ENCODE measurements around the gene MTA1.

MTA1 gene

DNA sequence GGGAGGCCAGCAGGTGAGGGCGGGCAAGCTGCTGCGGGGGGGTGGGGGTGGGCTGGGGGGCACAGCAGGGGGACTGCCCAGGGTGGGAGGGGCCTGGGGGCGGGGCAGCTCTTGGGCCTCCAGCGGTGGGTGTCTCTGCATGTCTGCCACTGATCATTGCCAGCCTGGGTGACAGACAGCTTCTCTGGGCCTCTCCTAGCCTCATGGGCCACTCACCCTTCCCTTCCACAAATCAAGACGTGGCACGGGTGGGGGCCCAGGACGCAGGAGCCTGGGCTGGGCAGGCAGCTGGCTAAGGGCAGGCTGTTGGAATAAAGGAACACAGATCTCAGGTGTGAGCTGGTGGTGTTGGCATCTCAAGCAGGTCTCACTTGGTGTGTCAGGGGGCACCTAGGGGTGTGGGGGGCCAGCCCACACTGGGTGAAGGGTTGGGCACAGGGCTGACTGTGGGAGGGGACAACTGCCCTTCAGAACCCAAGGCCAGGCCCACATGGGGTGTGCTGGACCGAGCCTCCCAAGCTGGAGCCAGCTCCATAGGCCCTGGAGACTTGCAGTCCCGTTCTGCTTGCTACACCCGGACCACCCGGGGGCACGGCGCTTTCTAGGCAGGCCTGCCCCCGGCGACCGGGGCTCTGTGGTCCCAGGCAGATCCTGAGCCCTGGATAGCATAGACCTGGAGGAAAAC lies 74.4 kb downstream of the MTA1 start:
- H3K27ac ChIP-seq (ENCODE audit: low read depth, low read length, poor library complexity, severe bottlenecking), result no peak overlapping the region
- TF ChIP-seq, protein P1, sequence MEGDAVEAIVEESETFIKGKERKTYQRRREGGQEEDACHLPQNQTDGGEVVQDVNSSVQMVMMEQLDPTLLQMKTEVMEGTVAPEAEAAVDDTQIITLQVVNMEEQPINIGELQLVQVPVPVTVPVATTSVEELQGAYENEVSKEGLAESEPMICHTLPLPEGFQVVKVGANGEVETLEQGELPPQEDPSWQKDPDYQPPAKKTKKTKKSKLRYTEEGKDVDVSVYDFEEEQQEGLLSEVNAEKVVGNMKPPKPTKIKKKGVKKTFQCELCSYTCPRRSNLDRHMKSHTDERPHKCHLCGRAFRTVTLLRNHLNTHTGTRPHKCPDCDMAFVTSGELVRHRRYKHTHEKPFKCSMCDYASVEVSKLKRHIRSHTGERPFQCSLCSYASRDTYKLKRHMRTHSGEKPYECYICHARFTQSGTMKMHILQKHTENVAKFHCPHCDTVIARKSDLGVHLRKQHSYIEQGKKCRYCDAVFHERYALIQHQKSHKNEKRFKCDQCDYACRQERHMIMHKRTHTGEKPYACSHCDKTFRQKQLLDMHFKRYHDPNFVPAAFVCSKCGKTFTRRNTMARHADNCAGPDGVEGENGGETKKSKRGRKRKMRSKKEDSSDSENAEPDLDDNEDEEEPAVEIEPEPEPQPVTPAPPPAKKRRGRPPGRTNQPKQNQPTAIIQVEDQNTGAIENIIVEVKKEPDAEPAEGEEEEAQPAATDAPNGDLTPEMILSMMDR (IDR thresholded peaks at IDR 0.05; ENCODE audit: low read length), result no peak
- no peak for TF ChIP-seq EZH2 (IDR thresholded peaks at IDR 0.05; ENCODE audit: borderline replicate concordance, low read length)
- no peaks in the 10 kb centered on the region for H3K9me3 ChIP-seq (ENCODE audit: low read length)
- no peaks in the 10 kb centered on the region for H4K20me1 ChIP-seq (ENCODE audit: insufficient read depth, low read length)
- H3K79me2 ChIP-seq (ENCODE audit: insufficient read depth, low read length), result no peaks in the 10 kb centered on the region
- H3K36me3 ChIP-seq (ENCODE audit: insufficient read depth, low read length), result peaks cover 8% of the 10 kb centered on the region
- no peak overlapping the region for H3K4me3 ChIP-seq (ENCODE audit: low read depth, low read length, poor library complexity, severe bottlenecking)
- no peak overlapping the region for H3K9ac ChIP-seq (ENCODE audit: low read length)
- no peaks in the 10 kb centered on the region for H3F3A ChIP-seq (ENCODE audit: insufficient read depth, low read length)
- no peaks in the 10 kb centered on the region for H3K27me3 ChIP-seq (ENCODE audit: insufficient read depth, low read length)
- no peaks in the 10 kb centered on the region for H3K9me2 ChIP-seq (ENCODE audit: low read depth, low read length)
- H3K4me2 ChIP-seq (ENCODE audit: low read length), result no peak overlapping the region
- no peak overlapping the region for H2AFZ ChIP-seq (ENCODE audit: low read length)
- H3K4me1 ChIP-seq (ENCODE audit: insufficient read depth, low read length, severe bottlenecking), result peaks cover 13% of the 10 kb centered on the region

DNA sequence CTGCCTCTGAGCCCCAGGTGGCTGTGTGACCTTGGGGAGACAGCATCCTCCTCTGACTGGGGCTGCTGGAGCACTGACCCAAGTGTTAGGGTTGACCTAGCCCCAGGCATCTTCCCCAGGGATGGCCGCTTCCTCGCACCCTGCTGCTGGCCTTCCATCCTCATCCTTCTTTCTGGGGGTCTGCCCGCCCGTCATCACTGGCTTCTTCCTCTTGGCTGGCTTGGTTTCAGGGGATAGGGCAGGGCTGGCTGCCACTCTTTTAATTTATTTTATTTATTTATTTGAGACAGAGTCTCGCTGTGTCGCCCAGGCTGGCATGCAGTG lies 74.9 kb downstream of the MTA1 start:
- peaks cover 8% of the 10 kb centered on the region for H3K4me1 ChIP-seq (ENCODE audit: insufficient read depth, low read length, severe bottlenecking)
- no peaks in the 10 kb centered on the region for H3K9me3 ChIP-seq (ENCODE audit: low read length)
- no peak for TF ChIP-seq EZH2 (IDR thresholded peaks at IDR 0.05; ENCODE audit: borderline replicate concordance, low read length)
- TF ChIP-seq, protein P1 (IDR thresholded peaks at IDR 0.05; ENCODE audit: low read length), result no peak
- no peak overlapping the region for H3K4me2 ChIP-seq (ENCODE audit: low read length)
- no peaks in the 10 kb centered on the region for H3K9me2 ChIP-seq (ENCODE audit: low read depth, low read length)
- H3F3A ChIP-seq (ENCODE audit: insufficient read depth, low read length), result no peaks in the 10 kb centered on the region
- no peaks in the 10 kb centered on the region for H3K79me2 ChIP-seq (ENCODE audit: insufficient read depth, low read length)
- H4K20me1 ChIP-seq (ENCODE audit: insufficient read depth, low read length), result no peaks in the 10 kb centered on the region
- no peak overlapping the region for H3K27ac ChIP-seq (ENCODE audit: low read depth, low read length, poor library complexity, severe bottlenecking)
- no peaks in the 10 kb centered on the region for H3K27me3 ChIP-seq (ENCODE audit: insufficient read depth, low read length)
- H3K36me3 ChIP-seq (ENCODE audit: insufficient read depth, low read length), result peaks cover 10% of the 10 kb centered on the region
- H3K9ac ChIP-seq (ENCODE audit: low read length), result no peak overlapping the region
- no peak overlapping the region for H2AFZ ChIP-seq (ENCODE audit: low read length)
- no peak overlapping the region for H3K4me3 ChIP-seq (ENCODE audit: low read depth, low read length, poor library complexity, severe bottlenecking)

DNA sequence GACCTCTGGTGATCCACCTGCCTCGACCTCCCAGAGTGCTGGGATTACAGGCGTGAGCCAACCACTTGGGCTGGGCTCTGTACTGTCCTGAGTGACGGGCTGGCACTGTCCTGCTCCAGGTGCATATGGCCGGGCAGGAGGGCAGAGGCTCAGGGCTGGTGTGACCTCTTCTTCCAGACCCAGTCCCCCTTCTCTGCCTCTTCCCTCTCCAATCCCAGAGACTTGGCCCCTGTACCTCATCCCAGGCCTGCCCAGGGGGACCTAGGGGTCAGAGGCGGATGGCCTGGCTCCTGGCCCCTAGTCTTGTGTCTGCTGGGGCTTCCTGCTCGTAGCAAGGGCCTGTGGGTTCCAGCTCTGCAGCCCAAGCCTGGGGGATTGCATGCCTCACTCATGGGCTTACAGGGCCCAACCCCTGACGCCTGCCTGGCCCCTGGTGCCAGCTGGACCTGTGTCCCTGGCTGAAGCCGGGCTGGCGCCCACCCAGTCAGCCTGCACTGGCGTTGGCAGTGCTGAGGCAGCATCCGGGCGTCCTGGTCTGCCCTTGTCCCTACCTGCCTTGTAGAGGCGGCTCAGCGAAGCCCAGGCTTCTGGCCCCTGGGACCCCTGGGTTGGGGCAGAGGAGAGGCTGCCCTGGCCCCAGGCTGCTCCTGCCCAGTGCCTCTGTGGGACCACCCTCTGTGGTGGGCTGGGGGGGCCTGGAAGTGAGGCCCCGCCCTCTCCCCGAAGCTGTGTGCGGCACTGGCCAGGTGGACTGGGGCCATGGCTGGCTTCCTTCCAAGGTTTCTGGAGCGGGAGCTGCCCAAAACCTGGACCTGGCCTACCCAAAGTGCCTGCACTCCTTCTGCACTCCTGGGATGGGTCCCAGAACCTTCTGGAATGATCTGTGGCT lies 75.7 kb downstream of the MTA1 start:
- peaks cover 7% of the 10 kb centered on the region for H3K4me1 ChIP-seq (ENCODE audit: insufficient read depth, low read length, severe bottlenecking)
- TF ChIP-seq, protein P1 (IDR thresholded peaks at IDR 0.05; ENCODE audit: low read length), result no peak
- TF ChIP-seq EZH2 (IDR thresholded peaks at IDR 0.05; ENCODE audit: borderline replicate concordance, low read length), result no peak
- H3K9me2 ChIP-seq (ENCODE audit: low read depth, low read length), result no peaks in the 10 kb centered on the region
- no peak overlapping the region for H3K4me2 ChIP-seq (ENCODE audit: low read length)
- no peak overlapping the region for H3K4me3 ChIP-seq (ENCODE audit: low read depth, low read length, poor library complexity, severe bottlenecking)
- peaks cover 10% of the 10 kb centered on the region for H3K36me3 ChIP-seq (ENCODE audit: insufficient read depth, low read length)
- H3F3A ChIP-seq (ENCODE audit: insufficient read depth, low read length), result no peaks in the 10 kb centered on the region
- no peaks in the 10 kb centered on the region for H3K9me3 ChIP-seq (ENCODE audit: low read length)
- H3K79me2 ChIP-seq (ENCODE audit: insufficient read depth, low read length), result no peaks in the 10 kb centered on the region
- H3K27me3 ChIP-seq (ENCODE audit: insufficient read depth, low read length), result no peaks in the 10 kb centered on the region
- H4K20me1 ChIP-seq (ENCODE audit: insufficient read depth, low read length), result no peaks in the 10 kb centered on the region
- H2AFZ ChIP-seq (ENCODE audit: low read length), result no peak overlapping the region
- no peak overlapping the region for H3K27ac ChIP-seq (ENCODE audit: low read depth, low read length, poor library complexity, severe bottlenecking)
- no peak overlapping the region for H3K9ac ChIP-seq (ENCODE audit: low read length)
